Loucy (cell line): Measurements from ENCODE around the gene COL24A1.

Experiments
- CTCF ChIP-seq: fragments of 200-600 bp; sonication (generic); conservative IDR thresholded peaks from 2 replicates; pipeline ENCODE4 v1.5.1; 2014; ENCODE audit warnings: mild to moderate bottlenecking, antibody characterized with exemption, low read length
- EZH2phosphoT487 ChIP-seq: fragments of 200-600 bp; IDR thresholded peaks from 2 replicates; pipeline ENCODE4 v1.6.1; 2018; ENCODE audit warnings: antibody characterized with exemption, mild to moderate bottlenecking, moderate library complexity, borderline replicate concordance

- TF ChIP-seq CTCF, result no peak
- no peak for TF ChIP-seq EZH2phosphoT487
Measured at GRCh38 chr1:86084998-86085397, 71.6 kb downstream of the COL24A1 start.
